T-helper 22 cell (primary cell): Measurements from ENCODE around the gene FAM187B.

Experiments used
- DNase-seq: peaks from one replicate; pipeline ENCODE4 v3.0.0-alpha.2; 2020; ENCODE audit warnings: low read depth

Gene FAM187B

DNA sequence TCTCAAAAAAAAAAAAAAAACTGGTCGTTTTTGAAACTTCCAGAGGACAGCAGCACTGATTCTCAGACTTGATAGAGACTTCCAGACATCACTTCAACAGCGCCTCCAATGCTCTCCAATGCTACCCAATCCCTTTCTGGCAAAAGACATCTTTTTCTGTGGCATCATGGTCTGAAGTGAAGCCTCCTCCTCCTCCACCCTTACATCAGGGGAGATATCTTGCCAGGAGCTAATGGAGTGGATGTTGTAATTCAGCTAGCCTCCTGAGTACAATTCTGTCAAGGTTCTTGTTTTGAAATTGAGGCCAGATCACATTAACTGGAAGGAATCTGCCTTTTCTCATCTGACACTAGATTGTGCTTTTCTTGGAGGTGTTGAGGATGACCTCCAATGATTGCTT lies 49.8 kb downstream of the FAM187B start:
- no peak for DNase-seq

DNA sequence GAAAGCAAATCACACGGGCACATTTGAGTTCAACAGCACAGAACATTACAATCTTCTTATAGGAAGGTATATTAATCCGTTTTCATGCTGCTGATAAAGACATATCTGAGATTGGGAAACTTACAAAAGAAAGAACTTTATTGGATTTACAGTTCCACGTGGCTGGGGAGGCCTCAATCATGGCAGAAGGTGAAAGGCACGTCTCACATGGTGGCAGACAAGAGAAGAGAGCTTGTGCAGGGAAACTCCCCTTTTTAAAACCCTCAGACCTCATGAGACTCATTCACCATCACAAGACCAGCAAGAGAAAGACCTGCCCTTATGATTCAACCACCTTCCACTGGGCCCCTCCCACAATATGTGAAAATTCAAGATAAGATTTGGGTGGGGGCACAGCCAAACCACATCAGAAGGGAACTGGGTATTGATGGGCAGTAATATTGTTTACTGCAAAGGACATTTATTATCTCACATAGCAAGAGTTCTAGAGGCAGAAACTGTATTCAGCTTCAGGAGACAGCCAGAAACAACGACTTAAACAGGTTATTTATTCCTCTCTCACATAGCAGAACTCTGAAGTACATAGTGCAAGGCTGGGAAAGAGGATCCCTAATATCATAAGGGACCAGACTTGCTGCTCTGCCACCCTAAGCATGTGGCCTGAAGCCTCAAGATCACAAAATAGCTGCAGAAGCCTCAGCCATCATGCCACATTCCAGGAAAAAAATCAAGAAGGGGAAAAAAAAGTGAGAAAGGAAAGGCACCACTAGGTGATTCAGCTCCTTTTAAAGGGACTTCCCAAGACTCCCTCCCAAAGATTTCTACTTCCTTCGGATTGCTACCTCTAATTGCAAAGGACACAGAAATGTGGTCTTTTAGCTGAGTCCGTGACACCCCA lies 50.9 kb downstream of the FAM187B start:
- DNase-seq: no peak

DNA sequence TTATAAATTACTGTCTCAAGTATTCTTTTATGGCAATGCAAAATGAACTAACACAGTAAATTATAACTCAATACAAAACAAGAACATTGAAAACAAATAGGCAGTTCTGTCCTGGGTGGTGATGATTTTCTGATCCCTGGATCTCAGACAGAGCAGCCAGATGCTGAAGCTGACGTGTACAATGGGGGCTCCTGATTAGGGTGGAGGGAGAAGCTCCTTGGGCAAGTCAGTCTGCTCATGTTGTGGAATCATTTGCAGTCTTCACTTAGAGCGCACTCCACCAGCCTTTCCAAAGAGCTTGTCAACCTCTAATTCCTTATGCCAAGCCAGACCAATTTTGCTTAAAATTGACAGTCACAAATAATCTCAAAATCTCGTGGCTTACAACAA lies 52.4 kb downstream of the FAM187B start:
- no peak for DNase-seq
